ENCODE measurements around the gene BCL6. TPM values are rescaled to one million over a fixed set of nuclear protein-coding genes. Genes with fewer than 3 reads are reported as not detected.

BCL6 gene
- total RNA-seq, 1 donor from 2014 or later, result 20.3 TPM

GRCh38 chr3:187735383-187735782 lies 9.9 kb downstream of the BCL6 start:
- H3K9me3 Mint-ChIP-seq, result no peaks in the 10 kb centered on the region
- no peak overlapping the region for H3K4me3 Mint-ChIP-seq
- no peak overlapping the region for H3K27ac ChIP-seq
- peaks cover 29% of the 10 kb centered on the region for H3K4me1 Mint-ChIP-seq
- H3F3A ChIP-seq (ENCODE audit: low read depth), result peaks cover 24% of the 10 kb centered on the region
- TF ChIP-seq, protein P1, sequence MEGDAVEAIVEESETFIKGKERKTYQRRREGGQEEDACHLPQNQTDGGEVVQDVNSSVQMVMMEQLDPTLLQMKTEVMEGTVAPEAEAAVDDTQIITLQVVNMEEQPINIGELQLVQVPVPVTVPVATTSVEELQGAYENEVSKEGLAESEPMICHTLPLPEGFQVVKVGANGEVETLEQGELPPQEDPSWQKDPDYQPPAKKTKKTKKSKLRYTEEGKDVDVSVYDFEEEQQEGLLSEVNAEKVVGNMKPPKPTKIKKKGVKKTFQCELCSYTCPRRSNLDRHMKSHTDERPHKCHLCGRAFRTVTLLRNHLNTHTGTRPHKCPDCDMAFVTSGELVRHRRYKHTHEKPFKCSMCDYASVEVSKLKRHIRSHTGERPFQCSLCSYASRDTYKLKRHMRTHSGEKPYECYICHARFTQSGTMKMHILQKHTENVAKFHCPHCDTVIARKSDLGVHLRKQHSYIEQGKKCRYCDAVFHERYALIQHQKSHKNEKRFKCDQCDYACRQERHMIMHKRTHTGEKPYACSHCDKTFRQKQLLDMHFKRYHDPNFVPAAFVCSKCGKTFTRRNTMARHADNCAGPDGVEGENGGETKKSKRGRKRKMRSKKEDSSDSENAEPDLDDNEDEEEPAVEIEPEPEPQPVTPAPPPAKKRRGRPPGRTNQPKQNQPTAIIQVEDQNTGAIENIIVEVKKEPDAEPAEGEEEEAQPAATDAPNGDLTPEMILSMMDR (IDR thresholded peaks at IDR 0.05), result no peak
- TF ChIP-seq EZH2 (IDR thresholded peaks at IDR 0.05), result no peak
- no peak for TF ChIP-seq EZH2phosphoT487 (IDR thresholded peaks at IDR 0.05)
- peaks cover 21% of the 10 kb centered on the region for H3K27me3 ChIP-seq
- no peak overlapping the region for H3K4me2 ChIP-seq
- no peak overlapping the region for H3K27ac Mint-ChIP-seq
- no peak for DNase-seq (ENCODE audit: low spot score)
- peaks cover 5% of the 10 kb centered on the region for H3K27me3 Mint-ChIP-seq (ENCODE audit: insufficient read depth, low read depth)
- peaks cover 34% of the 10 kb centered on the region for H4K20me1 ChIP-seq (ENCODE audit: low read depth)
- H3K79me2 ChIP-seq (ENCODE audit: low read depth), result no peaks in the 10 kb centered on the region
- H3K36me3 ChIP-seq, result no peaks in the 10 kb centered on the region
- no peak overlapping the region for H2AFZ ChIP-seq (replicated peaks)
- H3K4me3 ChIP-seq, result no peak overlapping the region
- no peak overlapping the region for H3K9ac ChIP-seq
- no peaks in the 10 kb centered on the region for H3K9me3 ChIP-seq (ENCODE audit: low read depth)
- H3K4me1 ChIP-seq, result peaks cover 7% of the 10 kb centered on the region
- H3K36me3 Mint-ChIP-seq, result peaks cover 11% of the 10 kb centered on the region

DNA sequence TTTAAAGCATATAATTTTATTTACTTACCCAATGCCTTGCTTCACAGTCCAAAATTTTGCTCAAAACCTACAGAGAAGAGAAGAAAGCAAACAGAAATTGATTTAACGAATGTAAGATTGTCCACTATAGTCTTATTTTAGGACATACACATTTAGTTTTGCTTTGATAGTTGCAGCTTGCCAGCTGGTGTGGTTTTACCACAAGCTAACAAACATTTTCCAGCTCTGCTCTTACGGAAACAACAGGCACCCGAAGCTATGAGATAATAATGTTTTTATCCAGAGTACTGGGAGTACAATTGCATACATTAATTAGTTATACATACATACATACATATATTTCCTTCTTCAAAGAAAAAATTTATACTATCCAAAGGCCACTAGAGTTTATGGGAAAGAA lies 10.4 kb downstream of the BCL6 start:
- Histone ChIP-seq H3K27me3 (peaks cover 21% of the 10 kb centered on the region), H4K20me1 (ENCODE audit: low read depth) (peaks cover 32% of the 10 kb centered on the region), H3K4me1 (peaks cover 3% of the 10 kb centered on the region), H3K79me2 (ENCODE audit: low read depth) (no peaks in the 10 kb centered on the region), H3K36me3 (no peaks in the 10 kb centered on the region), H3K9me3 (ENCODE audit: low read depth) (no peaks in the 10 kb centered on the region), H2AFZ (replicated peaks) (no peak overlapping the region), H3F3A (ENCODE audit: low read depth) (peaks cover 21% of the 10 kb centered on the region), H3K9ac (no peak overlapping the region), H3K4me2 (no peak overlapping the region), H3K4me3 (no peak overlapping the region), H3K27ac (no peak overlapping the region)
- H3K4me3 Mint-ChIP-seq, result no peak overlapping the region
- H3K36me3 Mint-ChIP-seq, result peaks cover 14% of the 10 kb centered on the region
- peaks cover 5% of the 10 kb centered on the region for H3K27me3 Mint-ChIP-seq (ENCODE audit: insufficient read depth, low read depth)
- no peak overlapping the region for H3K27ac Mint-ChIP-seq
- no peak for DNase-seq (ENCODE audit: low spot score)
- H3K9me3 Mint-ChIP-seq, result no peaks in the 10 kb centered on the region
- TF ChIP-seq EZH2phosphoT487 (IDR thresholded peaks at IDR 0.05) (no peak), EZH2 (IDR thresholded peaks at IDR 0.05) (no peak)
- TF ChIP-seq, protein P1 (IDR thresholded peaks at IDR 0.05), result no peak
- peaks cover 25% of the 10 kb centered on the region for H3K4me1 Mint-ChIP-seq

DNA sequence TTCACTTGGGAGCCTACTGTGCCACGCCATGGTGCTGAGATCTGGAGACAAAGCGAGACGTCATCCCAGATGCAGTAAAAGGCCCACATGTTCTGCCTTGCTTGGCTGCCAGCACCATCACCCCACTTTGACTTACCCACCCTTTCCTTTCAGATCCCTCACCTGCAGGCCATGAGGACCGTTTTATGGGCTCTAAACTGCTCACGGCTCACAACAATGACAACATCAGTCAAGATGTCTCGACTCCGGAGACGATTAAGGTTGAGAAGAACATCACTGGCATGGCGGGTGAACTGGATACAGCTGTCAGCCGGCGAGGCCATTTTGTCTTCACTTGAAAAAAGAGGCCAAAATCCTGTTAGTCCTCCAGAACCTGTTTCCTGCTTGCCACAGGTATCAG lies 11.9 kb downstream of the BCL6 start:
- H3K4me1 Mint-ChIP-seq, result peaks cover 16% of the 10 kb centered on the region

More for the DNA sequence above, 11.9 kb downstream of the BCL6 start:
- Mint-ChIP-seq H3K27ac (no peak overlapping the region), H3K9me3 (no peaks in the 10 kb centered on the region), H3K36me3 (peaks cover 24% of the 10 kb centered on the region), H3K4me3 (no peak overlapping the region), H3K27me3 (ENCODE audit: insufficient read depth, low read depth) (peaks cover 5% of the 10 kb centered on the region)
- H4K20me1 ChIP-seq (ENCODE audit: low read depth), result peaks cover 29% of the 10 kb centered on the region
- no peak overlapping the region for H3K9ac ChIP-seq
- H3F3A ChIP-seq (ENCODE audit: low read depth), result peaks cover 8% of the 10 kb centered on the region
- H3K27me3 ChIP-seq, result peaks cover 21% of the 10 kb centered on the region
- no peaks in the 10 kb centered on the region for H3K79me2 ChIP-seq (ENCODE audit: low read depth)
- H3K9me3 ChIP-seq (ENCODE audit: low read depth), result no peaks in the 10 kb centered on the region
- no peak overlapping the region for H3K27ac ChIP-seq
- no peak overlapping the region for H3K4me3 ChIP-seq
- no peaks in the 10 kb centered on the region for H3K36me3 ChIP-seq
- no peak for DNase-seq (ENCODE audit: low spot score)
- TF ChIP-seq EZH2 (IDR thresholded peaks at IDR 0.05) (no peak), EZH2phosphoT487 (IDR thresholded peaks at IDR 0.05) (no peak)
- TF ChIP-seq, protein P1 (IDR thresholded peaks at IDR 0.05), result no peak
- no peak overlapping the region for H3K4me2 ChIP-seq
- no peak overlapping the region for H2AFZ ChIP-seq (replicated peaks)
- peaks cover 3% of the 10 kb centered on the region for H3K4me1 ChIP-seq
